Heart left ventricle (tissue), 16 donors: ENCODE results near the gene XIAP. TPM values are rescaled to one million over a fixed set of nuclear protein-coding genes. Genes with fewer than 3 reads are reported as not detected.

Experiments used
- ATAC-seq, 4 donors: fragments of 200-7000 bp; cut with Tn5 transposase; one replicate each; pipeline ENCODE4 v1.9.1; 2020 to 2022; ENCODE audit warnings: moderate library complexity in 4 of 4, mild to moderate bottlenecking in 3 of 4, moderate number of reproducible peaks in 1 of 4
- DNase-seq, 5 donors: peaks; one replicate each; pipeline ENCODE4 v3.0.0-alpha.2; 2020
- H3K27ac ChIP-seq, 12 donors: fragments of 200-600 bp; sonication (generic) in 4 of 12; one replicate each; pipeline versions ENCODE4 v1.5.0 to v1.8.0; 2016 to 2022; ENCODE audit warnings: mild to moderate bottlenecking in 2 of 12
- H3K27me3 ChIP-seq, 9 donors: fragments of 200-600 bp; sonication (generic) in 2 of 9; one replicate each; pipeline versions ENCODE4 v1.5.1 to v1.8.0; 2016 to 2022; ENCODE audit warnings: mild to moderate bottlenecking in 3 of 9
- H3K36me3 ChIP-seq, 9 donors: fragments of 200-600 bp; sonication (generic) in 2 of 9; one replicate each; pipeline versions ENCODE4 v1.5.0 to v1.8.0; 2018 to 2022; ENCODE audit warnings: mild to moderate bottlenecking in 2 of 9
- H3K4me1 ChIP-seq, 12 donors: fragments of 200-600 bp; sonication (generic) in 4 of 12; one replicate each; pipeline versions ENCODE4 v1.5.0 to v1.8.0; 2016 to 2022; ENCODE audit warnings: mild to moderate bottlenecking in 3 of 12
- H3K4me3 ChIP-seq, 12 donors: fragments of 200-600 bp; sonication (generic) in 4 of 12; one replicate each; pipeline versions ENCODE4 v1.5.0 to v1.8.0; 2017 to 2022; ENCODE audit warnings: mild to moderate bottlenecking in 9 of 12, moderate library complexity in 4 of 12
- H3K9me3 ChIP-seq, 12 donors: fragments of 200-600 bp; sonication (generic) in 4 of 12; one replicate each; pipeline versions ENCODE4 v1.5.0 to v1.8.0; 2016 to 2022; ENCODE audit warnings: mild to moderate bottlenecking in 1 of 12
- POLR2A ChIP-seq, 2 donors: fragments of 450-650 bp; IDR thresholded peaks; one replicate each; pipeline ENCODE4 v1.6.1; 2017; ENCODE audit warnings: antibody characterized with exemption in 2 of 2, mild to moderate bottlenecking in 2 of 2, moderate library complexity in 2 of 2
- WGBS, 4 donors: extraction: QIAGEN DNeasy Blood & Tissue Kit in 2 of 4; methylation state at CpG; one replicate each; pipeline versions ENCODE4 v1.1.5 to v1.1.7; 2013 to 2018; 5-methylcytosine and 5-hydroxymethylcytosine counted together
- intact Hi-C, 10 donors: fragments of 100-400 bp; cut with DNase I; formaldehyde crosslinking; loops; one replicate each; pipeline versions ENCODE4 v1.11.1 to v1.14.2; 2022
- polyA plus RNA-seq, 2 donors: library from polyadenylated mRNA; stranded (reverse); fragments of 200-250 nt; gene quantifications; one replicate each; pipeline ENCODE4 v1.2.3, GENCODE V29; 2013
- total RNA-seq, 9 donors: library from RNA; depleted of rRNA in 2 of 9; stranded (reverse); fragments of >200 nt in 2 of 9; fragmentation: NEBNext Ultra II Directional in 3 of 9; extraction: Animal tissue kit (Norgen Biotek cat#: 25700) in 3 of 9; gene quantifications; one replicate each; pipeline versions ENCODE4 v1.1.0 to v1.2.4, GENCODE V29; 2016 to 2023
- TF ChIP-seq, protein P1 (sequence below), 12 donors: fragments of 200-600 bp; sonication (generic) in 4 of 12; IDR thresholded peaks; one replicate each; pipeline versions ENCODE4 v1.5.0 to v1.8.0; 2018 to 2022; ENCODE audit warnings: antibody characterized with exemption in 12 of 12, mild to moderate bottlenecking in 5 of 12
- donor health status: ischemic (EF 13 %, LVEDD 7.1; RV severe dilation, severe dysfunction).
- donor health status: healthy with polysubstance abuse.
- donor health status: DM: no; HTN: yes; CAD: no.
- donor health status: DM: no; HTN: no; CAD: no.
- donor health status: ischemic (EF 25% LVEDD 6.9; RV normal size, moderate dysfunction).
- donor health status: ischemic (EF 25% LVEDD 5.7; RV mildly dilated, moderate dysfunction).
- donor health status: healthy.
- donor health status: DM: yes; HTN: yes; CAD: no.
- donor health status: ischemic (EF 35%, LVEDD 5.7; RV mildly dilated, moderate dysfunction).
- donor health status: nonischemic (EF 11% LVEDD 7.7; RV severe dilation, severe dysfunction).
- donor health status: DM: yes; HTN: yes; CAD: no.
- donor health status: PGD.
- donor health status: ischemic (EF 29% LVEDD 5.4; RV normal size, mild dysfunction).
- donor health status: nonischemic (EF 23%, LVEDD 6.1; RV moderate dilation, normal function).

Gene XIAP
- total and polyA plus RNA-seq, 11 donors, result 6.8 to 44.3 (median 23.9) TPM

DNA sequence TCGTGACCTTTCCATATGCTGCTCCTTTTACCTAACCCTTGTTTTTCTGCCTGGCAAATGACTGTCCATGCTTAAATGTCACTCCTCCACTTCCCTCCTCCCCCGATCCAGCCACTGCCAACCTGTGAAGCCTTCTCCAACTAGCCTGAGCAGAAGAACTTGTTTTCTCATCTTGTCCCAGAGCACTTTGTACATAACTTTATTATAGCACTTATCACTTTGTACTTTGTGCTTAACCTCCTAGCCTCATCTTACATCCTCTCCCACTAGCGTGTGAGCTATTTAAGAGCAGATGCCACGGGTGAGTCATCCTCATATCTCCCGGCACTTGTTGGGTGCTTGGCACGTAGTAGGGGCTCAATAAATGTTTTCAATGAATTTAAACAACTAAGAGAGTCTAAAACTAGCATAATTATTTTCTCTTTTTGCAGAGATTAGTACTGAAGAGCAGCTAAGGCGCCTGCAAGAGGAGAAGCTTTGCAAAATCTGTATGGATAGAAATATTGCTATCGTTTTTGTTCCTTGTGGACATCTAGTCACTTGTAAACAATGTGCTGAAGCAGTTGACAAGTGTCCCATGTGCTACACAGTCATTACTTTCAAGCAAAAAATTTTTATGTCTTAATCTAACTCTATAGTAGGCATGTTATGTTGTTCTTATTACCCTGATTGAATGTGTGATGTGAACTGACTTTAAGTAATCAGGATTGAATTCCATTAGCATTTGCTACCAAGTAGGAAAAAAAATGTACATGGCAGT is 46.9 kb downstream of the XIAP start:
- peak in 1 of 5 donors; percentile 33 for DNase-seq
- ATAC-seq, result peak; percentile 45 to 90 (median 87)

DNA sequence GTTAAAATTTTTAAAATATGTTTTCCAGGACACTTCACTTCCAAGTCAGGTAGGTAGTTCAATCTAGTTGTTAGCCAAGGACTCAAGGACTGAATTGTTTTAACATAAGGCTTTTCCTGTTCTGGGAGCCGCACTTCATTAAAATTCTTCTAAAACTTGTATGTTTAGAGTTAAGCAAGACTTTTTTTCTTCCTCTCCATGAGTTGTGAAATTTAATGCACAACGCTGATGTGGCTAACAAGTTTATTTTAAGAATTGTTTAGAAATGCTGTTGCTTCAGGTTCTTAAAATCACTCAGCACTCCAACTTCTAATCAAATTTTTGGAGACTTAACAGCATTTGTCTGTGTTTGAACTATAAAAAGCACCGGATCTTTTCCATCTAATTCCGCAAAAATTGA is 49.7 kb downstream of the XIAP start:
- no peak overlapping the region for H3K4me3 ChIP-seq
- H3K9me3 ChIP-seq, result no peaks in the 10 kb centered on the region
- 72 to 81% (median 76%) methylated on average over 4 of the region's 4 CpGs for WGBS, 4 donors
- peaks cover 0 to 4% (median 0%) of the 10 kb centered on the region in 12 donors for H3K4me1 ChIP-seq
- no peaks in the 10 kb centered on the region for H3K27me3 ChIP-seq
- H3K27ac ChIP-seq, result no peak overlapping the region
- TF ChIP-seq POLR2A (IDR thresholded peaks at IDR 0.05), result no peak
- TF ChIP-seq, protein P1, sequence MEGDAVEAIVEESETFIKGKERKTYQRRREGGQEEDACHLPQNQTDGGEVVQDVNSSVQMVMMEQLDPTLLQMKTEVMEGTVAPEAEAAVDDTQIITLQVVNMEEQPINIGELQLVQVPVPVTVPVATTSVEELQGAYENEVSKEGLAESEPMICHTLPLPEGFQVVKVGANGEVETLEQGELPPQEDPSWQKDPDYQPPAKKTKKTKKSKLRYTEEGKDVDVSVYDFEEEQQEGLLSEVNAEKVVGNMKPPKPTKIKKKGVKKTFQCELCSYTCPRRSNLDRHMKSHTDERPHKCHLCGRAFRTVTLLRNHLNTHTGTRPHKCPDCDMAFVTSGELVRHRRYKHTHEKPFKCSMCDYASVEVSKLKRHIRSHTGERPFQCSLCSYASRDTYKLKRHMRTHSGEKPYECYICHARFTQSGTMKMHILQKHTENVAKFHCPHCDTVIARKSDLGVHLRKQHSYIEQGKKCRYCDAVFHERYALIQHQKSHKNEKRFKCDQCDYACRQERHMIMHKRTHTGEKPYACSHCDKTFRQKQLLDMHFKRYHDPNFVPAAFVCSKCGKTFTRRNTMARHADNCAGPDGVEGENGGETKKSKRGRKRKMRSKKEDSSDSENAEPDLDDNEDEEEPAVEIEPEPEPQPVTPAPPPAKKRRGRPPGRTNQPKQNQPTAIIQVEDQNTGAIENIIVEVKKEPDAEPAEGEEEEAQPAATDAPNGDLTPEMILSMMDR (IDR thresholded peaks at IDR 0.05), result no peak
- peaks cover 0 to 44% (median 1%) of the 10 kb centered on the region in 9 donors for H3K36me3 ChIP-seq
- no peak for ATAC-seq
- intact Hi-C loops, result no loop called here
- no peak for DNase-seq

More for the DNA sequence above, 46.9 kb downstream of the XIAP start:
- WGBS, 4 donors, result 42 to 65% (median 57%) methylated on average over 8 of the region's 8 CpGs
- no peak for TF ChIP-seq POLR2A (IDR thresholded peaks at IDR 0.05)
- TF ChIP-seq, protein P1 (IDR thresholded peaks at IDR 0.05), result no peak
- Histone ChIP-seq H3K4me3 (no peak overlapping the region), H3K9me3 (no peaks in the 10 kb centered on the region), H3K36me3 (peaks cover 0 to 68% (median 8%) of the 10 kb centered on the region in 9 donors), H3K4me1 (peaks cover 0 to 4% (median 0%) of the 10 kb centered on the region in 12 donors), H3K27ac (peak overlapping the region in 2 of 12 donors; percentile 33 to 34), H3K27me3 (no peaks in the 10 kb centered on the region)
- intact Hi-C loops, result no loop called here

DNA sequence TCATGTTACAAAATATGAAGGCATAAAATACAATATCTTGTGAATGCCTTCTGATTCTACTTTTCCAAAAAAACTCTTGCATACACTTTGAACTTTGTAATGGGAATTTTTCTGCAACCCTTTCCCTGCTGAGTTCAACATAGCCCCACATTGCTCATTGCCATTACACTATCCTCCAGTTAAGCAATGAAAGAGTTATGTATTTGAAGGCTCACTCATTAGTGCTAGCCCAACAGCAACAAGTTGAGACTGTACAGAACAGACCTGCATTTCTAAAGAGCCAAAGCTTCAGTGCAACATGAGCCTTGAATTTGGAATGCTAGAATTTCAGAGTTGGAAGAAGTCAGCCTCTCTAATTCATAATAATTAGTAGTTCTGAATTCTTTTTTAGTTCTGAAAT is 57.2 kb downstream of the XIAP start:
- Histone ChIP-seq H3K4me3 (no peak overlapping the region), H3K9me3 (no peaks in the 10 kb centered on the region), H3K4me1 (no peaks in the 10 kb centered on the region), H3K27me3 (no peaks in the 10 kb centered on the region), H3K27ac (no peak overlapping the region), H3K36me3 (no peaks in the 10 kb centered on the region)
- ATAC-seq, result no peak
- no peak for DNase-seq
- TF ChIP-seq POLR2A (IDR thresholded peaks at IDR 0.05), result no peak
- TF ChIP-seq, protein P1 (IDR thresholded peaks at IDR 0.05), result no peak
- intact Hi-C loops, result no loop called here

DNA sequence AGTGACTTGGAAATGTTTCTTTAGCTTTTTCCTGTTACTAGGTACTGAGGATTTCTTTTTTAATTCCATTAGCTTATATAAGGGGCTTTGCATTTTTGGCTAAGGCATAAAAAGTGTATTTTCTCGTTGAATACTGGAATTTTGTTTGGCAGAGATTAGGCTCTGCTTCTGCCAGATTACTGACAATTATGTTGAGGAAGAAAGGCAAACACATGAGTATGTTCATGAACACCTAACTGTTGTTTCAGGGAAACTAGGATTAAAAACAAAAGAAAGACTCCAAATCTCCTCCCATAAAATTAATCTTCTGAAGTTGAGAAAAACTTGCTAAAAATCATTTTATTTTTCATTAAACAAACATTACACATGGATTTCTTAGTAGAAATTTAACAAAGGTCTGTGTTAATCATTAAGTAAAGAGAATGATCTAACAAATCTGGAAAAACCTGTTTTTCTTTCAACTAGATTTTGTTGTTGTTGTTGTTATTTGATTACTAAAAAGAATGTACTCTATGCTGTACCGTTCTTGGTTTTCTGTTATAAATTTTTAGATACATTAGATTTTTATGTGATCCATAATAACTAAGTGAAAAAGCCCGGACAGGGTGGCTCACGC is 58.4 kb downstream of the XIAP start:
- no peaks in the 10 kb centered on the region for H3K36me3 ChIP-seq
- intact Hi-C loops, result no loop called here
- ATAC-seq, result no peak
- 63 to 81% (median 71%) methylated on average over 4 of the region's 4 CpGs for WGBS, 4 donors
- TF ChIP-seq, protein P1 (IDR thresholded peaks at IDR 0.05), result no peak
- TF ChIP-seq POLR2A (IDR thresholded peaks at IDR 0.05), result no peak
- no peak for DNase-seq
- no peaks in the 10 kb centered on the region for H3K9me3 ChIP-seq
- H3K27me3 ChIP-seq, result no peaks in the 10 kb centered on the region
- no peak overlapping the region for H3K4me3 ChIP-seq
- no peaks in the 10 kb centered on the region for H3K4me1 ChIP-seq
- no peak overlapping the region for H3K27ac ChIP-seq
